Body of pancreas (tissue), 4 donors: Measurements from ENCODE around the gene NUTM1. TPM values are rescaled to one million over a fixed set of nuclear protein-coding genes. Genes with fewer than 3 reads are reported as not detected.

Source experiments
- ATAC-seq: fragments of 150-250 bp; one replicate; pipeline ENCODE4 v1.9.1; 2016
- DNase-seq, 4 donors: peaks; one replicate each; pipeline ENCODE4 v3.0.0-alpha.2; 2019
- H3K27ac ChIP-seq, 4 donors: fragments of 200-600 bp; sonication (generic); 1 replicate in 3 of 4; 2 replicates in 1 of 4; pipeline versions ENCODE4 v1.5.1 to v1.6.1; 2016 to 2019; ENCODE audit warnings: mild to moderate bottlenecking in 1 of 4, mixed read lengths in 1 of 4, moderate library complexity in 1 of 4
- H3K27me3 ChIP-seq, 2 donors: fragments of 200-600 bp; sonication (generic); one replicate each; pipeline ENCODE4 v1.6.0; 2016; ENCODE audit warnings: mild to moderate bottlenecking in 1 of 2
- H3K36me3 ChIP-seq, 2 donors: fragments of 200-600 bp; sonication (generic); replicated peaks in 1 of 2; 2 replicates each; pipeline ENCODE4 v1.5.1; 2016; ENCODE audit warnings: low read depth in 2 of 2; ENCODE audit not compliant: insufficient read depth in 1 of 2
- H3K4me1 ChIP-seq: fragments of 200-600 bp; sonication (generic); one replicate; pipeline ENCODE4 v1.6.0; 2016
- H3K4me3 ChIP-seq, 2 donors: fragments of 200-600 bp; sonication (generic); 1 replicate in 1 of 2; 2 replicates in 1 of 2; pipeline ENCODE4 v1.5.1; 2016 to 2019
- H3K9me3 ChIP-seq, 3 donors: fragments of 200-600 bp; sonication (generic); 1 replicate in 2 of 3; 2 replicates in 1 of 3; pipeline ENCODE4 v1.5.1; 2016
- POLR2A ChIP-seq, 3 donors: fragments of 450-650 bp; IDR thresholded peaks; one replicate each; pipeline ENCODE4 v1.6.1; 2016; ENCODE audit warnings: antibody characterized with exemption in 3 of 3, mild to moderate bottlenecking in 2 of 3
- WGBS, 2 donors: methylation state at CpG; one replicate each; pipeline ENCODE4 v1.1.5; 2017; 5-methylcytosine and 5-hydroxymethylcytosine counted together
- intact Hi-C: fragments of 100-400 bp; cut with DNase I; formaldehyde crosslinking; loops from one replicate; pipeline ENCODE4 v1.15.1; 2023
- total RNA-seq, 2 donors: library from RNA; depleted of rRNA; stranded (reverse); fragments of >200 nt; gene quantifications; one replicate each; pipeline ENCODE4 v1.1.0, GENCODE V29; 2016
- TF ChIP-seq, protein P1 (sequence below), 7 experiments: fragments of 450-650 bp in 4 of 7; fragments of 200-600 bp in 3 of 7; sonication (generic) in 3 of 7; IDR thresholded peaks; one replicate each; pipeline ENCODE4 v1.5.1; 2016 to 2019; ENCODE audit warnings: antibody characterized with exemption in 7 of 7

NUTM1 gene
- total RNA-seq, 2 donors from 2014 or later, result not detected

DNA sequence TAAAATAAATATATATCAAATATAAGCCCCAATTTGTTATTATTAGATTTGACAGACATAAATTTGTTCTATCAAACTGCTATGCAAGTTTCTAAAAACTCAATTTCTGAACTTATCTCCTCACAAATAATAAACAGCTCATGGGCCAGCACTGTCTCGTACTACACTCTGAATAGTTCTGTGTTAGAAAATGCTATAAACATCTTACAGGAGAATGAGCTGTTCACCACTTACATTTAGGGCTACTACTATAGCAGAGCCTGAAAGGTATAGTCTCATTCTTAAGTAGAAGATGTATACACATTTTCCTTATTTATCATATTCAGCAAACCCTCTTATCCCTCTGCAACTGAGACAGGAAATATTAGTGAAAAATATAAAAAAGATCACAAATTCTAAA is 18.2 kb upstream of the NUTM1 start:
- no peak overlapping the region for H3K27ac ChIP-seq
- H3K36me3 ChIP-seq, result no peaks in the 10 kb centered on the region
- no peak for TF ChIP-seq POLR2A (IDR thresholded peaks at IDR 0.05)
- TF ChIP-seq, protein P1, sequence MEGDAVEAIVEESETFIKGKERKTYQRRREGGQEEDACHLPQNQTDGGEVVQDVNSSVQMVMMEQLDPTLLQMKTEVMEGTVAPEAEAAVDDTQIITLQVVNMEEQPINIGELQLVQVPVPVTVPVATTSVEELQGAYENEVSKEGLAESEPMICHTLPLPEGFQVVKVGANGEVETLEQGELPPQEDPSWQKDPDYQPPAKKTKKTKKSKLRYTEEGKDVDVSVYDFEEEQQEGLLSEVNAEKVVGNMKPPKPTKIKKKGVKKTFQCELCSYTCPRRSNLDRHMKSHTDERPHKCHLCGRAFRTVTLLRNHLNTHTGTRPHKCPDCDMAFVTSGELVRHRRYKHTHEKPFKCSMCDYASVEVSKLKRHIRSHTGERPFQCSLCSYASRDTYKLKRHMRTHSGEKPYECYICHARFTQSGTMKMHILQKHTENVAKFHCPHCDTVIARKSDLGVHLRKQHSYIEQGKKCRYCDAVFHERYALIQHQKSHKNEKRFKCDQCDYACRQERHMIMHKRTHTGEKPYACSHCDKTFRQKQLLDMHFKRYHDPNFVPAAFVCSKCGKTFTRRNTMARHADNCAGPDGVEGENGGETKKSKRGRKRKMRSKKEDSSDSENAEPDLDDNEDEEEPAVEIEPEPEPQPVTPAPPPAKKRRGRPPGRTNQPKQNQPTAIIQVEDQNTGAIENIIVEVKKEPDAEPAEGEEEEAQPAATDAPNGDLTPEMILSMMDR (IDR thresholded peaks at IDR 0.05), result no peak
- ATAC-seq (no peak), DNase-seq (no peak)
- WGBS, 2 donors, result 87 to 91% methylated on average over 1 of the region's 1 CpG
- no peaks in the 10 kb centered on the region for H3K4me1 ChIP-seq
- H3K4me3 ChIP-seq, result no peak overlapping the region
- intact Hi-C loops, result no loop called here
- H3K9me3 ChIP-seq, result no peaks in the 10 kb centered on the region
- no peaks in the 10 kb centered on the region for H3K27me3 ChIP-seq

DNA sequence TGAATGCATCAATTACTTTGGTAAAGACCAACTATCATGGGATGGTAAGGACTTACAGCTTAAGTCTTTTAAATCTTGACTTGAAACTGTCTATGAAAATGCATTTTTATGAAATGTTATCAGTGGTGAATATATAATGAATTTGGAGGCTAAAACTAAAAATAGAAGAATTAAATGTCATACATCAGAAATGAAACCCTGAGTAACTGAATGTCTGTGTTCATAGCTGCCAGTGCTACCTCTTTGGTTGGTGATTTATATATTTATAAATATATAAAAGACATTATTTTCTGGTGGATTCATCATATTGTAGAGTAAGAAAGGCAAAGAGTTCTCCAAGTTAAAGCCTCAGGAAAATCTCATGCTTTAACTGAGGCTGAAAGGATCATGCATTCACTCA is 17.7 kb upstream of the NUTM1 start:
- Histone ChIP-seq H3K36me3 (no peaks in the 10 kb centered on the region), H3K27ac (no peak overlapping the region), H3K27me3 (no peaks in the 10 kb centered on the region), H3K4me3 (no peak overlapping the region), H3K4me1 (no peaks in the 10 kb centered on the region), H3K9me3 (no peaks in the 10 kb centered on the region)
- ATAC-seq (no peak), DNase-seq (no peak)
- TF ChIP-seq, protein P1 (IDR thresholded peaks at IDR 0.05), result no peak
- no peak for TF ChIP-seq POLR2A (IDR thresholded peaks at IDR 0.05)
- intact Hi-C loops, result no loop called here

DNA sequence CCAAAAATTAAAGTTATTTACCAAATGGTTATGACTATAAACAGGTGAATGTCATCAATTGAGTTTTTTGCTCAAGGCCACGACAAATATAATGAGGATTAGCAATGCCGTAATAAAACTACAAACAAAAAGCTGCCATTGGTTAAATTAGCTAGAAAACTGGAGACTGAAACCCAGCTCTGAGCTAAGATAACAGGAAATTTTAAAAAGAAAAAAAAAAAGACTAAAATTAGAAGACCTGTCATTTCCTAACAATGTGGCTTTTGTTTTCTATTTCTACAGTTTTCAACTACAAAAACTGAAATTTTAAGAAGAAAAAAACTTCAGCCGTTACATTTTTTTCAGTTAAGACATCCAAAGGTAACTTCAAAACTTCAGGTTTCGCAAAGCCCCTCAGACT is 15.2 kb upstream of the NUTM1 start:
- intact Hi-C loops, result no loop called here
- Histone ChIP-seq H3K4me1 (no peaks in the 10 kb centered on the region), H3K27ac (no peak overlapping the region), H3K27me3 (no peaks in the 10 kb centered on the region), H3K36me3 (no peaks in the 10 kb centered on the region), H3K4me3 (no peak overlapping the region), H3K9me3 (no peaks in the 10 kb centered on the region)
- ATAC-seq, result no peak
- TF ChIP-seq, protein P1 (IDR thresholded peaks at IDR 0.05), result no peak
- no peak for DNase-seq
- WGBS, 2 donors, result 72 to 81% methylated on average over 4 of the region's 4 CpGs

DNA sequence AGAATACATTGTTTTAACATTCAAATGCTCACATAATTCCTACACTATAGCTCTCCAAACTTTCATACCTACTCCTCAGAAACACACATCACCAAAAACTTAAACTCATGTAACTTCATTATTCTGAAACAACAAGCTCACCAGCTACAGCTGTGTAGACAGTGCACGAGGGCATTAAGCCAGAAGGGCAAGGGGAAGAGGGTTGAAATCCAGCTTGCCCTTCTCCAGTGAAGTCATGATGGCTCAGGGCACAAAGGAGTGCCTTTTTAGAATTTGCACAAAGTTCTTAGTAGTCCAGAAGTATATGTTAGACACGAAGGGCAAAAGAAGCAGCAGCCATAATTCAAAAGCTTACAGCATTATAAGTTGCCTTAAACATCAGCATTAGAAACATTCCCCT is 14.1 kb upstream of the NUTM1 start:
- no peaks in the 10 kb centered on the region for H3K9me3 ChIP-seq
- H3K4me1 ChIP-seq, result no peaks in the 10 kb centered on the region
- no peaks in the 10 kb centered on the region for H3K27me3 ChIP-seq
- intact Hi-C loops, result no loop called here
- ATAC-seq (no peak), DNase-seq (no peak)
- H3K4me3 ChIP-seq, result no peak overlapping the region
- H3K27ac ChIP-seq, result no peak overlapping the region
- no peak for TF ChIP-seq POLR2A (IDR thresholded peaks at IDR 0.05)
- TF ChIP-seq, protein P1 (IDR thresholded peaks at IDR 0.05), result no peak
- no peaks in the 10 kb centered on the region for H3K36me3 ChIP-seq
- 65% methylated on average over 2 of the region's 2 CpGs for WGBS, 2 donors

DNA sequence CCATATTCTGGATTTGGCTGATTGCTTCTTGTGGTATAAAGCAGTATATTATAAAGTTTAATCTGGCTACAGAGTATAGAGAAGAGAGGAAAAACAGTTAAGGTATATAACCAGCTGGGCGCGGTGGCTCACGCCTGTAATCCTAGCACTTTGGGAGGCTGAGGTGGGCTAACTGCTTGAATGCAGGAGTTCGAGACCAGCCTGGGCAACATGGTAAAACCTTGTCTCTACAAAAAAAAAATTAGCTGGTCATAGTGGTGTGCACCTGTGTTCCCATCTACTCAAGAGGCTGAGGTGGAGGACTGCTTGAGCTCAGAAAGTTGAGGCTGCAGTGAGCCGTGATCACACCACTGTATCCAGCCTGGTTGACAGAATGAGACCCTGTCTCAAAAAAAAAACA is 12.8 kb upstream of the NUTM1 start:
- whole genome bisulfite sequencing, 2 donors, result 86 to 91% methylated on average over 5 of the region's 5 CpGs
- no peaks in the 10 kb centered on the region for H3K4me1 ChIP-seq
- no peaks in the 10 kb centered on the region for H3K9me3 ChIP-seq
- no peak overlapping the region for H3K4me3 ChIP-seq
- H3K36me3 ChIP-seq, result no peaks in the 10 kb centered on the region
- no peak overlapping the region for H3K27ac ChIP-seq
- ATAC-seq (no peak), DNase-seq (no peak)
- TF ChIP-seq, protein P1 (IDR thresholded peaks at IDR 0.05), result no peak
- no peak for TF ChIP-seq POLR2A (IDR thresholded peaks at IDR 0.05)
- intact Hi-C loops, result loop anchor here (10.0 kb wide), 1 partner anchor 105 kb away; the partner anchor contains the start of gene EMC4
- no peaks in the 10 kb centered on the region for H3K27me3 ChIP-seq
